GM12891 (cell line): ENCODE data around the gene FCN1.

Experiments used
- PAX5 ChIP-seq: IDR thresholded peaks from 2 replicates; pipeline ENCODE4 v1.6.1; 2011; ENCODE audit warnings: low read length, moderate library complexity, mild to moderate bottlenecking; ENCODE audit not compliant: insufficient read depth, severe bottlenecking
- POLR2A ChIP-seq: IDR thresholded peaks from 2 replicates; pipeline ENCODE4 v1.6.1; 2011; ENCODE audit warnings: low read depth, low read length, control low read depth
- POLR2AphosphoS5 ChIP-seq: IDR thresholded peaks from 2 replicates; pipeline ENCODE4 v1.6.1; 2011; ENCODE audit warnings: low read depth, low read length, control low read depth
- POU2F2 ChIP-seq: IDR thresholded peaks from 2 replicates; pipeline ENCODE4 v1.6.1; 2011; ENCODE audit warnings: low read depth, mild to moderate bottlenecking, control low read depth, low read length, moderate library complexity
- SPI1 ChIP-seq: IDR thresholded peaks from 2 replicates; pipeline ENCODE4 v1.6.1; 2011; ENCODE audit warnings: low read depth, low read length, control low read depth
- TAF1 ChIP-seq: IDR thresholded peaks from 2 replicates; pipeline ENCODE4 v1.6.1; 2011; ENCODE audit warnings: low read depth, low read length, control low read depth

- TF ChIP-seq POLR2A (no peak), POLR2AphosphoS5 (no peak), POU2F2 (no peak), PAX5 (no peak), TAF1 (no peak), SPI1 (no peak)
Observed at GRCh38 chr9:134898319-134898718, 19.4 kb downstream of the FCN1 start.
